ENCODE results near the gene CDKN2B.

GRCh38 chr9:22026696-22027095, 17.6 kb upstream of the CDKN2B start:
- TF ChIP-seq CTCF (IDR thresholded peaks at IDR 0.05) (no peak), POLR2AphosphoS5 (IDR thresholded peaks at IDR 0.05) (no peak), POLR2A (IDR thresholded peaks at IDR 0.05) (no peak), EP300 (IDR thresholded peaks at IDR 0.05) (no peak)

Data from upper lobe of left lung (tissue), 4 donors.